HEK293 (cell line): ENCODE measurements around the gene DNMT3A.

ENCODE experiments used
- CTCF ChIA-PET: fragments of 350-600 bp; formaldehyde crosslinking; extraction: SDS; loops from one replicate; lab custom pipeline; 2021; ENCODE audit warnings: antibody characterized with exemption; lab: Yijun Ruan, JAX
- POLR2A ChIA-PET: fragments of 300-600 bp; formaldehyde crosslinking; extraction: SDS; loops from one replicate; lab custom pipeline; 2020; ENCODE audit warnings: antibody characterized with exemption, inconsistent platforms; lab: Yijun Ruan, JAX
- H3K27ac ChIP-seq: fragments of 200-500 bp; sonication (Bioruptor generic); 2 replicates; pipeline ENCODE4 v1.5.1; 2014; ENCODE audit warnings: low read depth, low read length, control low read depth, inconsistent platforms; ENCODE audit errors: extremely low read depth
- H3K36me3 ChIP-seq, 2 experiments: fragments of 200-500 bp in 1 of 2; sonication (Bioruptor generic) in 1 of 2; 1 replicate in 1 of 2; 2 replicates in 1 of 2; pipeline ENCODE4 v1.5.1; 2014 to 2017; ENCODE audit warnings: inconsistent platforms in 2 of 2, low read length in 2 of 2; ENCODE audit not compliant: control insufficient read depth in 2 of 2, insufficient read depth in 1 of 2
- H3K4me1 ChIP-seq: fragments of 200-500 bp; sonication (Bioruptor generic); 2 replicates; pipeline ENCODE4 v1.5.1; 2014; ENCODE audit warnings: mild to moderate bottlenecking, low read length, inconsistent platforms; ENCODE audit not compliant: control insufficient read depth, insufficient read depth
- H3K4me3 ChIP-seq: 2 replicates; pipeline ENCODE4 v1.5.1; 2011; ENCODE audit warnings: low read depth, mild to moderate bottlenecking, control low read depth, low read length, moderate library complexity
- H3K9me3 ChIP-seq: fragments of 200-500 bp; sonication (Bioruptor generic); 2 replicates; pipeline ENCODE4 v1.5.1; 2014; ENCODE audit warnings: low read depth, low read length, inconsistent platforms; ENCODE audit not compliant: control insufficient read depth, insufficient read depth
- KLF8 ChIP-seq: fragments of 450-650 bp; formaldehyde crosslinking; IDR thresholded peaks from 2 replicates; pipeline ENCODE4 v1.5.1; 2016; ENCODE audit warnings: missing biosample characterization, missing genetic modification characterization
- OVOL3 ChIP-seq: fragments of 450-650 bp; formaldehyde crosslinking; IDR thresholded peaks from 2 replicates; pipeline ENCODE4 v1.5.1; 2016; ENCODE audit warnings: missing biosample characterization, missing genetic modification characterization
- RBAK ChIP-seq: fragments of 450-650 bp; formaldehyde crosslinking; IDR thresholded peaks from 2 replicates; pipeline ENCODE4 v1.5.1; 2016; ENCODE audit warnings: missing biosample characterization, missing genetic modification characterization
- SALL2 ChIP-seq: fragments of 450-650 bp; formaldehyde crosslinking; IDR thresholded peaks from 2 replicates; pipeline ENCODE4 v1.5.0; 2017; ENCODE audit warnings: missing biosample characterization, mild to moderate bottlenecking, missing genetic modification characterization, borderline replicate concordance
- YY2 ChIP-seq: fragments of 450-650 bp; formaldehyde crosslinking; IDR thresholded peaks from 2 replicates; pipeline ENCODE4 v1.5.1; 2016; ENCODE audit warnings: missing biosample characterization, missing genetic modification characterization
- ZIC2 ChIP-seq: fragments of 450-650 bp; formaldehyde crosslinking; IDR thresholded peaks from 2 replicates; pipeline ENCODE4 v1.5.1; 2016; ENCODE audit warnings: missing biosample characterization, missing genetic modification characterization
- ZNF112 ChIP-seq: fragments of 450-650 bp; formaldehyde crosslinking; IDR thresholded peaks from 2 replicates; pipeline ENCODE4 v1.5.0; 2017; ENCODE audit warnings: missing biosample characterization, missing genetic modification characterization
- ZNF133 ChIP-seq: fragments of 450-650 bp; formaldehyde crosslinking; IDR thresholded peaks from 2 replicates; pipeline ENCODE4 v1.5.1; 2016; ENCODE audit warnings: missing biosample characterization, missing genetic modification characterization
- ZNF2 ChIP-seq: fragments of 450-650 bp; formaldehyde crosslinking; IDR thresholded peaks from 2 replicates; pipeline ENCODE4 v1.5.1; 2016; ENCODE audit warnings: missing biosample characterization, missing genetic modification characterization
- ZNF280D ChIP-seq: fragments of 450-650 bp; formaldehyde crosslinking; IDR thresholded peaks from 2 replicates; pipeline ENCODE4 v1.5.1; 2016; ENCODE audit warnings: missing biosample characterization, missing genetic modification characterization
- ZNF362 ChIP-seq: fragments of 450-650 bp; formaldehyde crosslinking; IDR thresholded peaks from 2 replicates; pipeline ENCODE4 v1.5.1; 2016; ENCODE audit warnings: missing biosample characterization, missing genetic modification characterization
- ZNF488 ChIP-seq: fragments of 450-650 bp; formaldehyde crosslinking; IDR thresholded peaks from 2 replicates; pipeline ENCODE4 v1.5.1; 2016; ENCODE audit warnings: missing biosample characterization, missing genetic modification characterization
- ZNF529 ChIP-seq: fragments of 450-650 bp; formaldehyde crosslinking; IDR thresholded peaks from 2 replicates; pipeline ENCODE4 v1.5.1; 2017; ENCODE audit warnings: missing genetic modification characterization, missing biosample characterization; ENCODE audit not compliant: insufficient replicate concordance
- ZNF544 ChIP-seq: fragments of 450-650 bp; formaldehyde crosslinking; IDR thresholded peaks from 2 replicates; pipeline ENCODE4 v1.5.0; 2017; ENCODE audit warnings: missing biosample characterization, missing genetic modification characterization
- ZNF549 ChIP-seq: fragments of 450-650 bp; IDR thresholded peaks from 2 replicates; pipeline ENCODE4 v1.5.1; 2018; ENCODE audit warnings: missing biosample characterization, missing genetic modification characterization, mild to moderate bottlenecking, inconsistent platforms, moderate library complexity
- ZNF585B ChIP-seq: fragments of 450-650 bp; formaldehyde crosslinking; IDR thresholded peaks from 2 replicates; pipeline ENCODE4 v1.5.1; 2016; ENCODE audit warnings: missing biosample characterization, missing genetic modification characterization
- ZNF623 ChIP-seq: fragments of 450-650 bp; formaldehyde crosslinking; IDR thresholded peaks from 2 replicates; pipeline ENCODE4 v1.5.1; 2016; ENCODE audit warnings: missing biosample characterization, missing genetic modification characterization
- ZNF830 ChIP-seq: fragments of 450-650 bp; IDR thresholded peaks from 2 replicates; pipeline ENCODE4 v1.5.0; 2018; ENCODE audit warnings: missing biosample characterization, missing genetic modification characterization, low read depth, mild to moderate bottlenecking, moderate library complexity
- TF ChIP-seq, protein P1 (sequence below): fragments of 450-650 bp; formaldehyde crosslinking; IDR thresholded peaks from 2 replicates; pipeline ENCODE4 v1.5.1; 2016; ENCODE audit warnings: missing biosample characterization, missing genetic modification characterization, borderline replicate concordance

Gene DNMT3A

DNA sequence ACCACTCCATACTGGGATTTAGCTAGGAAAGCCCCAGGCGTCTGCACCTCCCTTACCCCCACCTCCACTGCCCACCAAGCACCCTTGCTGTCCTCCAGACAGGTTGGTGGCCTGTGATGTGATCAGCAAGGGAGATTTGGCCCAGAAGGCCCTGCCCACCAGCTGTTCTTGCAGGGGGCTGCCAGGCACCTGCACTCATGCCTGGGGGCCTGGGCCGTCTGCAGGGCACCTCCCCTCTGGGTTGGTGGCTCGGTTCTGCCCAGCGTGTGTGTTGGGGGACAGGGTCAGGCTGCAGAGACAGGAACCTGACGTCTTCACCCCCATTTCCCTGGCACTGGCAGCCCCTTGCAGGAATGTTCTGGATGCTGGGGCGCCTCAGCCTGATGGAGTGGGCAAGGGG lies 5.8 kb downstream of the DNMT3A start:
- H3K9me3 ChIP-seq = no peaks in the 10 kb centered on the region
- ChIA-PET CTCF (interaction anchor here (1.2 kb wide), 1 partner anchor 27 kb away, joined by 4 read pairs; no protein-coding TSS in a partner anchor), POLR2A (interaction anchor here (0.6 to 0.7 kb wide), 2 partner anchors 26 to 127 kb away, joined by 3 to 4 read pairs; no protein-coding TSS in a partner anchor)
- no peak overlapping the region for H3K4me3 ChIP-seq
- H3K4me1 ChIP-seq = peaks cover 11% of the 10 kb centered on the region; the same call in 1 of the 2 replicates
- H3K36me3 ChIP-seq = no peaks in the 10 kb centered on the region
- no peak for TF ChIP-seq YY2 (tag by site-specific recombination)
- TF ChIP-seq ZNF544 (tag by site-specific recombination) = no peak
- peak; percentile 70 for TF ChIP-seq ZIC2 (tag by site-specific recombination)
- no peak overlapping the region for H3K27ac ChIP-seq

DNA sequence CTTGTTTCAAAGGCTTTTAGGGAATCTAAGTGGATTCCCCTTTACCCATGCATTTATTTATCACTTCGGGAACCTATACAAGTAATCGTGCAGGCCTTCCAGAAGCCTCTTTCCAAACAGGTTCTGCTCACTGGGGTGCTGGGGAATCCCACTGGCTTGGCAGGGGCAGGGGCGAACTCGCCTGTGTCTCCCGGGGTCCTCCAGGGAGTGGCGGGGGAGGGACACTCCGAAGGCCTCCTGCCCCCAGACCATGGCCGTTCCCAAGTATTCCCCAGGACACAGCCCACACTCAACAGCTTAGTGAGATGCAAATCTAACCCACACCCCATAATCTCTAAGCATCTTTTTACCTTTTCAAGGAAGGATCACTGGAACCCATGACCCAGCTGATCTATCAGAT lies 6.5 kb downstream of the DNMT3A start:
- no peaks in the 10 kb centered on the region for H3K9me3 ChIP-seq
- H3K27ac ChIP-seq = no peak overlapping the region
- no peaks in the 10 kb centered on the region for H3K36me3 ChIP-seq
- TF ChIP-seq ZNF549 = no peak
- H3K4me1 ChIP-seq = peaks cover 11% of the 10 kb centered on the region; the same call in 1 of the 2 replicates
- CTCF ChIA-PET = interaction anchor here (0.7 to 1.2 kb wide), 2 partner anchors 13 to 26 kb away, joined by 4 read pairs; no protein-coding TSS in a partner anchor
- H3K4me3 ChIP-seq = no peak overlapping the region
- POLR2A ChIA-PET = interaction anchor here (0.6 to 0.7 kb wide), 2 partner anchors 25 to 128 kb away, joined by 3 to 4 read pairs; no protein-coding TSS in a partner anchor

GRCh38 chr2:25334482-25334881 lies 7.2 kb downstream of the DNMT3A start:
- peaks cover 9% of the 10 kb centered on the region; the same call in 1 of the 2 replicates for H3K4me1 ChIP-seq
- no peak overlapping the region for H3K4me3 ChIP-seq
- CTCF ChIA-PET = interaction anchor here (0.8 kb wide), 1 partner anchor 27 kb away, joined by 3 read pairs; no protein-coding TSS in a partner anchor
- no peak overlapping the region for H3K27ac ChIP-seq
- TF ChIP-seq, protein P1, sequence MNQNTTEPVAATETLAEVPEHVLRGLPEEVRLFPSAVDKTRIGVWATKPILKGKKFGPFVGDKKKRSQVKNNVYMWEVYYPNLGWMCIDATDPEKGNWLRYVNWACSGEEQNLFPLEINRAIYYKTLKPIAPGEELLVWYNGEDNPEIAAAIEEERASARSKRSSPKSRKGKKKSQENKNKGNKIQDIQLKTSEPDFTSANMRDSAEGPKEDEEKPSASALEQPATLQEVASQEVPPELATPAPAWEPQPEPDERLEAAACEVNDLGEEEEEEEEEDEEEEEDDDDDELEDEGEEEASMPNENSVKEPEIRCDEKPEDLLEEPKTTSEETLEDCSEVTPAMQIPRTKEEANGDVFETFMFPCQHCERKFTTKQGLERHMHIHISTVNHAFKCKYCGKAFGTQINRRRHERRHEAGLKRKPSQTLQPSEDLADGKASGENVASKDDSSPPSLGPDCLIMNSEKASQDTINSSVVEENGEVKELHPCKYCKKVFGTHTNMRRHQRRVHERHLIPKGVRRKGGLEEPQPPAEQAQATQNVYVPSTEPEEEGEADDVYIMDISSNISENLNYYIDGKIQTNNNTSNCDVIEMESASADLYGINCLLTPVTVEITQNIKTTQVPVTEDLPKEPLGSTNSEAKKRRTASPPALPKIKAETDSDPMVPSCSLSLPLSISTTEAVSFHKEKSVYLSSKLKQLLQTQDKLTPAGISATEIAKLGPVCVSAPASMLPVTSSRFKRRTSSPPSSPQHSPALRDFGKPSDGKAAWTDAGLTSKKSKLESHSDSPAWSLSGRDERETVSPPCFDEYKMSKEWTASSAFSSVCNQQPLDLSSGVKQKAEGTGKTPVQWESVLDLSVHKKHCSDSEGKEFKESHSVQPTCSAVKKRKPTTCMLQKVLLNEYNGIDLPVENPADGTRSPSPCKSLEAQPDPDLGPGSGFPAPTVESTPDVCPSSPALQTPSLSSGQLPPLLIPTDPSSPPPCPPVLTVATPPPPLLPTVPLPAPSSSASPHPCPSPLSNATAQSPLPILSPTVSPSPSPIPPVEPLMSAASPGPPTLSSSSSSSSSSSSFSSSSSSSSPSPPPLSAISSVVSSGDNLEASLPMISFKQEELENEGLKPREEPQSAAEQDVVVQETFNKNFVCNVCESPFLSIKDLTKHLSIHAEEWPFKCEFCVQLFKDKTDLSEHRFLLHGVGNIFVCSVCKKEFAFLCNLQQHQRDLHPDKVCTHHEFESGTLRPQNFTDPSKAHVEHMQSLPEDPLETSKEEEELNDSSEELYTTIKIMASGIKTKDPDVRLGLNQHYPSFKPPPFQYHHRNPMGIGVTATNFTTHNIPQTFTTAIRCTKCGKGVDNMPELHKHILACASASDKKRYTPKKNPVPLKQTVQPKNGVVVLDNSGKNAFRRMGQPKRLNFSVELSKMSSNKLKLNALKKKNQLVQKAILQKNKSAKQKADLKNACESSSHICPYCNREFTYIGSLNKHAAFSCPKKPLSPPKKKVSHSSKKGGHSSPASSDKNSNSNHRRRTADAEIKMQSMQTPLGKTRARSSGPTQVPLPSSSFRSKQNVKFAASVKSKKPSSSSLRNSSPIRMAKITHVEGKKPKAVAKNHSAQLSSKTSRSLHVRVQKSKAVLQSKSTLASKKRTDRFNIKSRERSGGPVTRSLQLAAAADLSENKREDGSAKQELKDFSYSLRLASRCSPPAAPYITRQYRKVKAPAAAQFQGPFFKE (tag by site-specific recombination) = no peak
- no peak for TF ChIP-seq ZNF488
- no peak for TF ChIP-seq ZNF830 (tag by site-specific recombination)
- no peak for TF ChIP-seq SALL2
- TF ChIP-seq KLF8 (tag by site-specific recombination) = no peak
- no peak for TF ChIP-seq ZNF2
- TF ChIP-seq OVOL3 = no peak
- TF ChIP-seq ZNF112 = no peak
- TF ChIP-seq ZNF133 (tag by site-specific recombination) = no peak
- no peak for TF ChIP-seq ZNF280D (tag by site-specific recombination)
- no peak for TF ChIP-seq ZNF623
- no peak for TF ChIP-seq ZNF362 (tag by site-specific recombination)
- TF ChIP-seq ZNF529 (tag by site-specific recombination) = no peak
- no peak for TF ChIP-seq ZNF585B (tag by site-specific recombination)
- no peak for TF ChIP-seq RBAK (tag by site-specific recombination)
- TF ChIP-seq YY2 (tag by site-specific recombination) = no peak
- TF ChIP-seq, all 188 proteins: peak for 0
- H3K9me3 ChIP-seq = no peaks in the 10 kb centered on the region
- H3K36me3 ChIP-seq = no peaks in the 10 kb centered on the region
- POLR2A ChIA-PET = no interaction called here
